Muscle layer of colon (tissue), 2 donors: ENCODE measurements around the gene TMBIM4.
"Not testable (repeated sequence)": the region's sequence is repeated elsewhere in the genome, so short reads cannot be mapped to it uniquely, and the experiment has no call there.

Experiments
- H3K27ac ChIP-seq: one replicate; pipeline ENCODE4 v1.7.0; 2013; ENCODE audit warnings: low read depth, mild to moderate bottlenecking, low read length, moderate library complexity
- H3K27me3 ChIP-seq, 2 donors: one replicate each; pipeline ENCODE4 v1.7.0; 2013; ENCODE audit warnings: low read length in 2 of 2, mild to moderate bottlenecking in 2 of 2; ENCODE audit not compliant: insufficient read depth in 2 of 2, control insufficient read depth in 1 of 2
- H3K36me3 ChIP-seq: one replicate; pipeline ENCODE4 v1.7.0; 2013; ENCODE audit warnings: mild to moderate bottlenecking, low read length; ENCODE audit not compliant: insufficient read depth
- H3K4me1 ChIP-seq: one replicate; pipeline ENCODE4 v1.7.0; 2013; ENCODE audit warnings: mild to moderate bottlenecking, low read length; ENCODE audit not compliant: insufficient read depth
- H3K4me3 ChIP-seq, 2 donors: one replicate each; pipeline ENCODE4 v1.7.0; 2013; ENCODE audit warnings: low read length in 2 of 2, low read depth in 1 of 2, mild to moderate bottlenecking in 1 of 2, moderate library complexity in 1 of 2
- H3K9ac ChIP-seq: one replicate; pipeline ENCODE4 v1.7.0; 2013; ENCODE audit warnings: low read length
- H3K9me3 ChIP-seq: one replicate; pipeline ENCODE4 v1.7.0; 2013; ENCODE audit warnings: mild to moderate bottlenecking, low read length
- donor health status: abdominal sarcoma.
- donor health status: Adenocarcinoma of cecum.

Gene TMBIM4

DNA sequence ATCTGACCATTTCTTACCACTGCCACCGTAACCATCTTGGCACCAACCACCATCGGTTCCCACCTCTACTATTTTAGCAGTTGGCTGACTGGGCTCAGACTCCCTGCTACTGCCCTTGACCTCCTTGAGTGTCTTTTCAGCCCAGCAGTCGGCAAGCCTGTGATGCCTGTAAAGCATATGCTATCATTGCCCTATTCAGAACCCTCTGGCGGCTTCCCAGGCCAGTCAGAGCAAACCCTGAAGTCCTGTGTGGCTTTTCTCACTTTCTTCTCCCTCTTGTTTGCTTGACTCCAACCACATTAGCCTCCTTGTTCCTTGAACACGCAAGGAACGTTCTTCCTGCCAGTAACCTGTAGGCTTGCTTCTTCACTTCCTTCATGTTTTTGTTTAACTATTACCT lies 25.4 kb upstream of the TMBIM4 start:
- Histone ChIP-seq H3K36me3 (no peaks in the 10 kb centered on the region), H3K9ac (no peak overlapping the region), H3K27ac (no peak overlapping the region), H3K4me3 (no peak overlapping the region), H3K27me3 (no peaks in the 10 kb centered on the region), H3K9me3 (no peaks in the 10 kb centered on the region), H3K4me1 (peaks cover 10% of the 10 kb centered on the region)

DNA sequence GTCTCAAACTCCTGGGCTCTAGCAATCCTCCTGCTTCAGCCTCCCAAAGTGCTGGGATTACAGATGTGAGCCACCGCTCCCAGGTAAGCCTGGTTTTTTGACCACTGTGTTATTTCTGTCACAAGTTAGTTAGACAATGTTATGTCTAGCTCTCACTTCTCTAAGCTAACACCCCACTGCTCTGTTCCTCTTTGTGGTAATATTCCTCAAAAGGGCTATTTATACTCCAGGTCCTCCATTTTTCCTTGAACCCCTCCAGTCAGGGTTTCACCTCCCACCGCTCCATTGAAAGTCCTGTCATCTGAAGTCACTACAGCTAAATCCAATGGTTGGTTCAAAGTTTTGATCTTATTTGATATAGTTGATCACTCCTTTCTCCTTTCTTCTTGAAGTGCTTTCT lies 24.3 kb upstream of the TMBIM4 start:
- H3K4me1 ChIP-seq, result peaks cover 10% of the 10 kb centered on the region
- no peak overlapping the region for H3K4me3 ChIP-seq
- H3K27ac ChIP-seq, result no peak overlapping the region
- no peaks in the 10 kb centered on the region for H3K27me3 ChIP-seq
- no peaks in the 10 kb centered on the region for H3K9me3 ChIP-seq
- H3K9ac ChIP-seq, result no peak overlapping the region
- H3K36me3 ChIP-seq, result no peaks in the 10 kb centered on the region

DNA sequence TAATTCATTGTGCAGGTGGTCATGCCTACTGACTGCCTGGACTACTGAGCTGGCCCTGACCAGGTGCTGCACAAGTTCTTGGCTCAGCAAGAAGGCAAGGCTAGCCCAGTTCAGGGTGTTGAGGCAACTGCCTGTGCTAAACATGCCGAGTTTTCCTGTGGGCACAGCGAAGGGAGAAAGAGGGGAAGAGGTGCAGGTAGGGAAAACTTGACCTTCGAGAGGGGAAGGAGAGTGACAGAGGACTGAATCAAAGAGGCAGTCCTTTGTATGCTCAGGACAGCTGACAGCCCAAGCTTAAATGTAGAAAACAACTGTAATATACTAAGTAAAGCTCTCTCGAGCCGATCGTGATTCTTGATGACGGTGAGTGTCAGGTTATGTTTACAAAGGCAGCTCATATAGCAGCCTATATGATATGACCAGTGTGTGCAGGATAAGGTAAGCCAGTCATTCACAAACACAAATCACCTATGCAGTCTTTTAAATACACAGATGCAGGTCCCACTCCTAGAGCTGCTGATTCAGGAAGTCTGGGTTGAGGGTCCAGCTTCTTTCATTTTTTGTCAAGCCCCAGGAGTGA lies 21.8 kb upstream of the TMBIM4 start:
- Histone ChIP-seq H3K4me1 (no peaks in the 10 kb centered on the region), H3K9ac (no peak overlapping the region), H3K9me3 (no peaks in the 10 kb centered on the region), H3K36me3 (no peaks in the 10 kb centered on the region), H3K27ac (no peak overlapping the region), H3K4me3 (no peak overlapping the region), H3K27me3 (peaks cover 0 to 8% of the 10 kb centered on the region in 2 donors)

DNA sequence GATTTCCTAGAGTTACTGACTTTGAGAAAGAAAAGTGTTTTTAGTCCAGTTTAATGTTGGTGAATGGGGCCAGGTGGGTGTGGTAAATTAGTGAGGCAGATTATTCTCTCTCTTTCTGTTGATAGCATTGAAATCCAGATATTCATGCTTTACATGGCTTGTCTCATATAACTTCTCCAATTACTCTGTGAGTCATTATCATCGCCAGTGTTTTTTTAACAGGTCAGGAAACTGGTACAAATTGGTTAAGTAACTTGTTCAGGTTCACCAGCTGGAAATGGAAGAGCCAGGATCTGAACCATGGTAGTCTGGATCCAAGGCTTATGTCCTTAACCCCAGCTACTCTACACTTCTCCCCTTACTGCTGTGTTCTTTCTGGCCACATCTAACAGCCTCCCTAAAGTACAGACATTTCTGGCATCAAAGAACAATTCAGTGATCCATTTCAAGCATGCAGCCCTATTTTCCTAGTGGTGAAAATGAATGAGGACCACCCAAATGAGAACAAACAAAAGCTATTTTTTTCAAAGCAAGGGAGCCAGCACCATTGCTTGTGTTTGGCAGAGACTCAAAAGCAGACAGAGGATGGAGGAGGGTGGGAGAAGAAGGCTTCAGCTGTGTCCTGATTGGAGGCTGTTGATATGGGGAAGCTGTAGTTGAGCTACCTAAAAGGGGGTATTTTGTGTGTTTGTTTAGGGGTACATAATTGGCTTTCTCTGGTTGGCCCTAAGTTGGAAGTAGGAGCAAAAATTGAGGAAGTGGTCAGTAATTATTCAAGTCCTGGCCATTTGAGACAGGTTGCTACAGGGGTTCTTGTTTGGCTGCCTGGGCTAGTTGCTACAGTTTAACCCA lies 20.9 kb upstream of the TMBIM4 start:
- Histone ChIP-seq H3K4me1 (no peaks in the 10 kb centered on the region), H3K4me3 (no peak overlapping the region), H3K27me3 (peaks cover 0 to 8% of the 10 kb centered on the region in 2 donors), H3K27ac (no peak overlapping the region), H3K9me3 (no peaks in the 10 kb centered on the region), H3K36me3 (no peaks in the 10 kb centered on the region), H3K9ac (no peak overlapping the region)

DNA sequence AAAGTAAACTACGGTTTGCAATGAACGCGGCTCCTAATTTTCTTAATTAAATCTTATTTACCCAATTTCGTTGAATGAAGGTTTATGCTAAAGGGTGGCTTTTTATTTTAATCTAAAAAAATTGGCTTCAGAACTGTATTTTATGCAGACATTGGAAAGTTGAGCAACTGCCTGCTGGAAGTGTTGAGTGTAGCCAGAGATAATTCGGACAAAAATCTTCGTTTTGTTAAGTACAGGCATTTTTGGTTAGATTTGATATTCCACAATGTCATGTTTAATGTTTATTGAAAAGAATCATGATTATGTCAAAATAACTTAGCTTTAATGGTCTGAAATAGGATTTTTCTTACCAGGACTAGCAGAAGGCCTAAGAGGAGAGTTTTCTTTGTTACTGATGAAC lies 20.1 kb upstream of the TMBIM4 start:
- H3K9ac ChIP-seq, result no peak overlapping the region
- H3K4me3 ChIP-seq, result peak overlapping the region in 1 of 2 donors; percentile 50
- H3K27me3 ChIP-seq, result peaks cover 0 to 8% of the 10 kb centered on the region in 2 donors
- no peak overlapping the region for H3K27ac ChIP-seq
- no peaks in the 10 kb centered on the region for H3K36me3 ChIP-seq
- H3K9me3 ChIP-seq, result no peaks in the 10 kb centered on the region
- H3K4me1 ChIP-seq, result no peaks in the 10 kb centered on the region

DNA sequence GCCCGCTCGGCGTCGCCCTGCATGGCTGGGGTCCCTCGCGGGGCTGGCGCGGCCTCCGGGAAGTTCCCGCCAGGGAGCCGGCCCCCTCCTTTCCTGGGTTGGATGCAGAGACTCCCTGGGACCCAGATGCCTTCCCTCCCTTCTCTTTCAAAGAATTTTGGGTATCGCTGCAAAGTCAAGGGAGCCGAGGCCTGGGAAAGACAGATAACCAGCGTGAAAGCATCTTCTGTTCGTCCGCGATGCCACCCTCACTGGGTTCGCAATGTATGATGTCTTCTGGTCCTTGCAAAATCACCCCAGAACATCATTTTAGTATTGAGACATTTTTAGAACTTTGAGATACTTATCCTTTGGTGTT lies 19.7 kb upstream of the TMBIM4 start:
- Histone ChIP-seq H3K36me3 (no peaks in the 10 kb centered on the region), H3K4me1 (no peaks in the 10 kb centered on the region), H3K9me3 (no peaks in the 10 kb centered on the region), H3K9ac (no peak overlapping the region), H3K27ac (peak overlapping the region; percentile 7), H3K4me3 (peak overlapping the region in 1 of 2 donors; percentile 50), H3K27me3 (peaks cover 0 to 8% of the 10 kb centered on the region in 2 donors)

DNA sequence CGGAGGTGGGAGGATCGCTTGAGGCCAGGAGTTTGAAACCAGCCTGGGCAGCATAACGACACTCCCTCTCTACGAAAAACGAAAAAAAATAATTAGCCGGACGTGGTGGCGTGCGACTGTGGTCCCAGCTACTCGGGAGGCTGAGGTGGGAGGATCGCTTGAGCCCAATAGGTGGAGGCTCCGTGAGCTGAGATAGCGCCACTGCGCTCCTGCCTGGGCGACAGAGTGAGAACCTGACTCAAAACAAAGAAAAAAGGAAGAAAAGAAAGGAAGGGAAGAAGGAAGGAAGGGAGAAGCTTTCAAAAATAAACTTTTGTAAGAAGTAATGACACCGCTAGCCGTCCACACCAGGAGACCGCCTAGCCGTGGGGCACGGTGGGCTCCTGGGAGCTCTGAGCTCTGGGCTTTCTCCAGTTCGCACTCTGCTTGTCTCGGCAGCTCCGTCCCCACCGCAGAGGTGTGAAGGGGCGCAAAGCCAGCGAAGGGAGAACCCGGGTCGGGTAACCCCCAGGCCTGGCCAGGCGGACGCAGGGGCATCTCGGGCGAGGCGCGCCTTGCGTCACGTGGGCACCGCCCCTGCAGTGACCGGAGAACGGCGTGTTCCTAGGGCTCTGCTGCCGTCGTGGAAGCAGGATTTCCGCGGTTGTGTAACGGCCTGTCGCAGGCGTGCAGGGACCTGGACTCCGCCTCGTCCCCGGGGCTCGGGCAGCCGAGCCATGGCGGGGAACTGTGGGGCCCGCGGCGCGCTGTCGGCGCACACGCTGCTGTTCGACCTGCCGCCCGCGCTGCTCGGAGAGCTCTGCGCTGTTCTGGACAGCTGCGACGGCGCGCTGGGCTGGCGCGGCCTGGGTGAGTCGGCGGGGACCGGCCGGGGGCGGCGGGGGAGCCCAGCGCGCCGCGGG lies 19.0 kb upstream of the TMBIM4 start, which contains the start of gene IRAK3:
TSS of gene IRAK3 (plus strand) at position 631 of the 902 bp plus-strand sequence. CDS start at position 717, 86 bp downstream.
- Histone ChIP-seq H3K27me3 (peaks cover 0 to 8% of the 10 kb centered on the region in 2 donors), H3K36me3 (no peaks in the 10 kb centered on the region), H3K4me1 (no peaks in the 10 kb centered on the region), H3K9ac (no peak within 1 kb of the TSS), H3K27ac (peak within 1 kb of the TSS; percentile 21), H3K4me3 (peak within 1 kb of the TSS; percentile 20 to 50), H3K9me3 (no peaks in the 10 kb centered on the region)

DNA sequence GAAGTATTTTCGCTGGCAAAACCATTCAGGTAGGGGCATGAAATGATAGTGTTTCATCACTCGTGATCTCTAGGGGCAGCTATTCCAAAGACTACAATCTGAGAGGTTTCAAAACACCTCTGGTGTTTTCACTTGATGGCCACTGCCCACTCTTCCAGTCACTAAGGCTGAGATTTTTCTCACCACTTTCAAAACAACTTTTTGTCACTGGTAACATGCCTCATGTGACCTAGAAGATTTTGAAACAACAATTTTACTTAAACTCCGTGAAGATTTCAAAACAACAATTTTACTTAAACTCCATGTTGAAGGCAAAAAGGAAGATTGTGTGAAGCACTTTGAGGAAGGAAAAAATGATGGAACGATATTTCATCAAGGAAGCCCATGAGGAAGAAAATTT lies 18.0 kb upstream of the TMBIM4 start:
- no peaks in the 10 kb centered on the region for H3K36me3 ChIP-seq
- no peaks in the 10 kb centered on the region for H3K9me3 ChIP-seq
- H3K9ac ChIP-seq, result no peak overlapping the region
- H3K27me3 ChIP-seq, result peaks cover 0 to 8% of the 10 kb centered on the region in 2 donors
- no peaks in the 10 kb centered on the region for H3K4me1 ChIP-seq
- no peak overlapping the region for H3K27ac ChIP-seq
- H3K4me3 ChIP-seq, result no peak overlapping the region

DNA sequence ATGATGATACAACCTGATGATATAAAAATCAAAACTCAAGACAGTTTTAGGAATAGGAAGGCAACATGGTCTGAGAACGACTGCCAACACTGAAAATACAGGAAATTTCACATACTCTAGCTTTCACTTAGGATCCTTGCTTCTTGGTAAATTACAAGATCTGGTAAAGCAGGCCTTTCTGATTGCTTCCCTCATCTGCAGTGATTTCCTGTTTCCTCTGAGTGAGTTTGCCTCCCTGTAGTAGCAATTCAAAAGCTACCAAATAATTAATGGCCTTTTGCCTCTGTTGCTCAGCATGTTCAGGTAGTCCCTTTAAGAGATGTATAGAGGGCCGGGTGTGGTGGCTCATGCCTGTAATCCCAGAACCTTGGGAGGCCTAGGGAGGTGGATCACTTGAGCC lies 17.2 kb upstream of the TMBIM4 start:
- Histone ChIP-seq H3K4me1 (no peaks in the 10 kb centered on the region), H3K27ac (no peak overlapping the region), H3K36me3 (no peaks in the 10 kb centered on the region), H3K27me3 (peaks cover 0 to 8% of the 10 kb centered on the region in 2 donors), H3K9ac (no peak overlapping the region), H3K9me3 (no peaks in the 10 kb centered on the region), H3K4me3 (no peak overlapping the region)

DNA sequence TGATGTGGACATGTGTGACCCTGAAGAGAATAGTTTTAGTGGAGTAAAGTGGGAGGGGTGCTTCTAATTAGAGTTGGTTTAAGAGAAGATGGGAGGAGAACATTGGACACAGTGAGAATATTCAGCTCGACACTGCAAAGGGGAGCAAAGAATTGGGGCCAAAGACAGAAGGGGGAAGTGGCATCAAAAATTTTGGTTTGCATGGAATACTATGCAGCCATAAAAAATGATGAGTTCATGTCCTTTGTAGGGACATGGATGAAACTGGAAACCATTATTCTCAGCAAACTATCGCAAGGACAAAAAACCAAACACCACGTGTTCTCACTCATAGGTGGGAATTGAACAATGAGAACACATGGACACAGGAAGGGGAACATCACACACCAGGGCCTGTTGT lies 15.0 kb upstream of the TMBIM4 start:
- H3K9ac ChIP-seq, H3K27ac ChIP-seq, H3K4me1 ChIP-seq, H3K36me3 ChIP-seq, H3K27me3 ChIP-seq, H3K9me3 ChIP-seq, H3K4me3 ChIP-seq: not testable (repeated sequence)

DNA sequence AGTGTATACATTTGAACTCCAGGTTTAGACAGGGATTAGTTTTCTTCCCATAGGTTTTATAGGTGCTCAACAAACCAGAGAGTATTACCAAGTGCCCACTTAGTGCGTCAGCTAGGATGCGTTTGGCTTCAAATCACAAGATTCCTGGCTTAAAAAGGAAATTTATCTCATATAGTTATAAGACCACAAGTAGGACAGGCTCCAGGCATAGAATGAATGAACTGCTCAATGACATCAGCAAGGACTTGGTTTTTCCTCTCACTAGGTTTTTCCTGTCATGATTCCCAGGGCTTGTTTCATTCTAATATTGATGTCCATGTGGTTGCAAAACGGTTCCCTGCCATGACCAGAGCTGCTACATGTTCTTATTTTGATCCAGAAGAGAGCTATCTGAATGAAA lies 13.2 kb upstream of the TMBIM4 start:
- no peak overlapping the region for H3K27ac ChIP-seq
- H3K9me3 ChIP-seq, result no peaks in the 10 kb centered on the region
- H3K36me3 ChIP-seq, result no peaks in the 10 kb centered on the region
- H3K4me3 ChIP-seq, result no peak overlapping the region
- no peak overlapping the region for H3K9ac ChIP-seq
- H3K4me1 ChIP-seq, result no peaks in the 10 kb centered on the region
- H3K27me3 ChIP-seq, result no peaks in the 10 kb centered on the region
